Heart right ventricle (tissue), 16 donors: ENCODE results near the gene SYTL1. TPM values are rescaled to one million over a fixed set of nuclear protein-coding genes. Genes with fewer than 3 reads are reported as not detected.

Source experiments
- ATAC-seq, 8 donors: fragments of 200-7000 bp; cut with Tn5 transposase; one replicate each; pipeline ENCODE4 v1.9.1; 2020; ENCODE audit warnings: mild to moderate bottlenecking in 8 of 8, moderate library complexity in 8 of 8, moderate number of reproducible peaks in 1 of 8
- DNase-seq, 2 donors: peaks; one replicate each; pipeline ENCODE4 v3.0.0-alpha.2; 2020
- H3K27ac ChIP-seq, 10 donors: fragments of 200-600 bp; sonication (generic) in 2 of 10; one replicate each; pipeline versions ENCODE4 v1.5.0 to v1.8.0; 2020 to 2022; ENCODE audit warnings: mild to moderate bottlenecking in 3 of 10
- H3K27me3 ChIP-seq, 7 donors: fragments of 200-600 bp; one replicate each; pipeline ENCODE4 v1.8.0; 2021 to 2022; ENCODE audit warnings: mild to moderate bottlenecking in 2 of 7
- H3K36me3 ChIP-seq, 9 donors: fragments of 200-600 bp; sonication (generic) in 1 of 9; one replicate each; pipeline versions ENCODE4 v1.5.0 to v1.8.0; 2020 to 2022; ENCODE audit warnings: mild to moderate bottlenecking in 2 of 9
- H3K4me1 ChIP-seq, 9 donors: fragments of 200-600 bp; sonication (generic) in 1 of 9; one replicate each; pipeline versions ENCODE4 v1.5.0 to v1.8.0; 2020 to 2022; ENCODE audit warnings: mild to moderate bottlenecking in 4 of 9
- H3K4me3 ChIP-seq, 10 donors: fragments of 200-600 bp; sonication (generic) in 2 of 10; one replicate each; pipeline versions ENCODE4 v1.5.0 to v1.8.0; 2020 to 2022; ENCODE audit warnings: mild to moderate bottlenecking in 7 of 10, moderate library complexity in 2 of 10
- H3K9me3 ChIP-seq, 11 donors: fragments of 200-600 bp in 10 of 11; sonication (generic) in 2 of 11; one replicate each; pipeline versions ENCODE4 v1.5.0 to v1.8.0; 2013 to 2022; ENCODE audit warnings: mild to moderate bottlenecking in 2 of 11, control low read depth in 1 of 11, moderate library complexity in 1 of 11
- CTCF ChIP-seq, 9 donors: fragments of 200-600 bp; sonication (generic) in 2 of 9; IDR thresholded peaks; one replicate each; pipeline versions ENCODE4 v1.5.0 to v1.8.0; 2021 to 2022; ENCODE audit warnings: antibody characterized with exemption in 9 of 9, mild to moderate bottlenecking in 5 of 9, moderate library complexity in 1 of 9
- WGBS, 2 donors: extraction: QIAGEN DNeasy Blood & Tissue Kit; methylation state at CpG; one replicate each; pipeline ENCODE4 v1.1.7; 2013; ENCODE audit warnings: inconsistent platforms in 1 of 2; 5-methylcytosine and 5-hydroxymethylcytosine counted together
- intact Hi-C, 10 donors: fragments of 100-400 bp; cut with DNase I; formaldehyde crosslinking; loops; one replicate each; pipeline versions ENCODE4 v1.11.1 to v1.14.2; 2022
- polyA plus RNA-seq, 2 donors: library from polyadenylated mRNA; stranded (reverse); fragments of 200-250 nt; gene quantifications; one replicate each; pipeline ENCODE4 v1.2.3, GENCODE V29; 2013
- total RNA-seq, 10 donors: library from RNA; stranded (reverse); fragmentation: NEBNext Ultra II Directional in 3 of 10; extraction: Animal tissue kit (Norgen Biotek cat#: 25700) in 3 of 10; gene quantifications; one replicate each; pipeline versions ENCODE4 v1.2.1 to v1.2.4, GENCODE V29; 2021 to 2023
- donor health status: Arrhythmogenic right ventricular cardiomyopathy.
- donor health status: ischemic (EF 13 %, LVEDD 7.1; RV severe dilation, severe dysfunction).
- donor health status: healthy with polysubstance abuse.
- donor health status: DM: no; HTN: yes; CAD: no.
- donor health status: DM: no; HTN: no; CAD: no.
- donor health status: ischemic (EF 25% LVEDD 6.9; RV normal size, moderate dysfunction).
- donor health status: ischemic (EF 25% LVEDD 5.7; RV mildly dilated, moderate dysfunction).
- donor health status: healthy.
- donor health status: DM: yes; HTN: yes; CAD: no.
- donor health status: Ischemic cardiomyopathy.
- donor health status: ischemic (EF 35%, LVEDD 5.7; RV mildly dilated, moderate dysfunction).
- donor health status: nonischemic (EF 11% LVEDD 7.7; RV severe dilation, severe dysfunction).
- donor health status: DM: yes; HTN: yes; CAD: no.
- donor health status: PGD.
- donor health status: ischemic (EF 29% LVEDD 5.4; RV normal size, mild dysfunction).
- donor health status: nonischemic (EF 23%, LVEDD 6.1; RV moderate dilation, normal function).

Gene SYTL1
- total and polyA plus RNA-seq, 12 donors = 0.30 to 4.3 (median 0.68) TPM

GRCh38 chr1:27374362-27375086 is 32.7 kb downstream of the SYTL1 start, which contains the start of gene FCN3:
Gene FCN3 (minus strand): TSS chr1:27374824. CDS start chr1:27374818, 6 bp downstream.
- H3K4me3 ChIP-seq = no peak within 1 kb of the TSS

GRCh38 chr1:27377760-27378495 is 36.1 kb downstream of the SYTL1 start:
- DNase-seq = no peak
- intact Hi-C loops = no loop called here
- Histone ChIP-seq H3K4me3 (no peak overlapping the region), H3K4me1 (peaks cover 5 to 65% (median 17%) of the 10 kb centered on the region in 9 donors), H3K27ac (peak overlapping the region in 4 of 10 donors; percentile 26 to 78 (median 51)), H3K27me3 (peaks cover 0 to 3% (median 0%) of the 10 kb centered on the region in 7 donors), H3K36me3 (no peaks in the 10 kb centered on the region), H3K9me3 (no peaks in the 10 kb centered on the region)
- 67 to 70% methylated on average over 12 of the region's 12 CpGs for WGBS, 2 donors
- ATAC-seq = no peak
- TF ChIP-seq CTCF (IDR thresholded peaks at IDR 0.05) = no peak

More at GRCh38 chr1:27374362-27375086, 32.7 kb downstream of the SYTL1 start, which contains the start of gene FCN3:
- DNase-seq (peak in 1 of 2 donors; percentile 59), ATAC-seq (peak; percentile 45 to 78 (median 60))
- H3K36me3 ChIP-seq = no peaks in the 10 kb centered on the region
- no peaks in the 10 kb centered on the region for H3K9me3 ChIP-seq
- peak within 1 kb of the TSS; percentile 31 to 78 (median 67) for H3K27ac ChIP-seq
- no peak for TF ChIP-seq CTCF (IDR thresholded peaks at IDR 0.05)
- 67 to 69% methylated on average over 4 of the region's 4 CpGs for WGBS, 2 donors
- no peaks in the 10 kb centered on the region for H3K27me3 ChIP-seq
- intact Hi-C loops = no loop called here
- peaks cover 5 to 55% (median 20%) of the 10 kb centered on the region in 9 donors for H3K4me1 ChIP-seq

- Histone ChIP-seq H3K27me3 (peaks cover 0 to 9% (median 0%) of the 10 kb centered on the region in 7 donors), H3K27ac (no peak overlapping the region), H3K4me3 (no peak overlapping the region), H3K4me1 (peaks cover 0 to 52% (median 17%) of the 10 kb centered on the region in 9 donors), H3K36me3 (no peaks in the 10 kb centered on the region), H3K9me3 (no peaks in the 10 kb centered on the region)
- no peak for DNase-seq
- 80 to 86% methylated on average over 11 of the region's 11 CpGs for WGBS, 2 donors
- intact Hi-C loops = loop anchor here in 3 of 10 donors (5.0 to 10.0 kb wide), 3 partner anchors 77 to 275 kb away; no protein-coding TSS in a partner anchor
- no peak for TF ChIP-seq CTCF (IDR thresholded peaks at IDR 0.05)
- no peak for ATAC-seq
Measured at GRCh38 chr1:27379564-27380122, 37.8 kb downstream of the SYTL1 start.

GRCh38 chr1:27380224-27380623 is 38.4 kb downstream of the SYTL1 start:
- WGBS, 2 donors = 84 to 91% methylated on average over 4 of the region's 4 CpGs
- Histone ChIP-seq H3K27ac (no peak overlapping the region), H3K4me3 (no peak overlapping the region), H3K36me3 (no peaks in the 10 kb centered on the region), H3K9me3 (no peaks in the 10 kb centered on the region), H3K4me1 (peaks cover 0 to 46% (median 17%) of the 10 kb centered on the region in 9 donors), H3K27me3 (peaks cover 0 to 9% (median 0%) of the 10 kb centered on the region in 7 donors)
- no peak for TF ChIP-seq CTCF (IDR thresholded peaks at IDR 0.05)
- DNase-seq (no peak), ATAC-seq (no peak)
- intact Hi-C loops = loop anchor here in 3 of 10 donors (5.0 to 10.0 kb wide), 3 partner anchors 78 to 275 kb away; no protein-coding TSS in a partner anchor
